Mesenchymal stem cell (in vitro differentiated cells and primary cell): ENCODE results near the gene CUBN.
A peak's percentile ranks its signal among the peaks of the same experiment; 100 is the strongest.

Experiments
- DNase-seq: peaks from one replicate; pipeline ENCODE4 v3.0.0-alpha.2; 2013
- H2AFZ ChIP-seq: one replicate; pipeline ENCODE4 v1.6.1; 2013; ENCODE audit warnings: low read depth, mild to moderate bottlenecking, control low read depth, inconsistent platforms, low read length, moderate library complexity
- H2AK5ac ChIP-seq: 2 replicates; pipeline ENCODE4 v1.6.1; 2013; ENCODE audit warnings: low read length, moderate library complexity, mild to moderate bottlenecking, inconsistent platforms; ENCODE audit not compliant: severe bottlenecking
- H2BK120ac ChIP-seq: one replicate; pipeline ENCODE4 v1.6.1; 2013; ENCODE audit warnings: low read depth, mild to moderate bottlenecking, inconsistent platforms, low read length, moderate library complexity
- H2BK12ac ChIP-seq, 2 experiments: one replicate each; pipeline ENCODE4 v1.6.1; 2013; ENCODE audit warnings: inconsistent platforms in 2 of 2, low read length in 2 of 2, mild to moderate bottlenecking in 2 of 2, moderate library complexity in 2 of 2, control low read depth in 1 of 2
- H2BK15ac ChIP-seq: one replicate; pipeline ENCODE4 v1.6.1; 2013; ENCODE audit warnings: mild to moderate bottlenecking, low read depth, inconsistent platforms; ENCODE audit not compliant: poor library complexity, severe bottlenecking
- H2BK5ac ChIP-seq: 2 replicates; pipeline ENCODE4 v1.6.1; 2013; ENCODE audit warnings: low read depth, mild to moderate bottlenecking, low read length, control low read depth, inconsistent platforms; ENCODE audit not compliant: poor library complexity, severe bottlenecking
- H3K14ac ChIP-seq, 2 experiments: one replicate each; pipeline ENCODE4 v1.6.1; 2013; ENCODE audit warnings: inconsistent platforms in 2 of 2, low read length in 2 of 2, control low read depth in 1 of 2, mild to moderate bottlenecking in 1 of 2, moderate library complexity in 1 of 2
- H3K18ac ChIP-seq, 2 experiments: one replicate each; pipeline ENCODE4 v1.6.1; 2013; ENCODE audit warnings: inconsistent platforms in 2 of 2, low read length in 2 of 2, control low read depth in 1 of 2, low read depth in 1 of 2, mild to moderate bottlenecking in 1 of 2
- H3K23ac ChIP-seq, 2 experiments: one replicate each; pipeline ENCODE4 v1.6.1; 2013; ENCODE audit warnings: inconsistent platforms in 2 of 2, low read length in 2 of 2, mild to moderate bottlenecking in 2 of 2, moderate library complexity in 2 of 2, control low read depth in 1 of 2
- H3K27ac ChIP-seq: 2 replicates; pipeline ENCODE4 v1.5.1; 2013; ENCODE audit warnings: mild to moderate bottlenecking, moderate library complexity, low read length, control low read depth, inconsistent platforms; ENCODE audit not compliant: poor library complexity, severe bottlenecking
- H3K27me3 ChIP-seq, 2 experiments: 2 replicates each; pipeline versions ENCODE4 v1.6.1 to v1.7.0; 2013; ENCODE audit warnings: low read length in 2 of 2, mild to moderate bottlenecking in 2 of 2, moderate library complexity in 2 of 2, control low read depth in 1 of 2, inconsistent platforms in 1 of 2; ENCODE audit not compliant: control insufficient read depth in 1 of 2, insufficient read depth in 1 of 2
- H3K36me3 ChIP-seq, 2 experiments: 2 replicates each; pipeline versions ENCODE4 v1.6.1 to v1.7.0; 2013; ENCODE audit warnings: low read length in 2 of 2, control low read depth in 1 of 2, inconsistent platforms in 1 of 2, low read depth in 1 of 2, mild to moderate bottlenecking in 1 of 2; ENCODE audit not compliant: insufficient read depth in 2 of 2, control insufficient read depth in 1 of 2
- H3K4ac ChIP-seq, 2 experiments: one replicate each; pipeline ENCODE4 v1.6.1; 2013; ENCODE audit warnings: inconsistent platforms in 2 of 2, low read length in 2 of 2, mild to moderate bottlenecking in 2 of 2, moderate library complexity in 2 of 2, control low read depth in 1 of 2, low read depth in 1 of 2
- H3K4me1 ChIP-seq: 2 replicates; pipeline ENCODE4 v1.6.1; 2013; ENCODE audit warnings: low read depth, low read length, control low read depth; ENCODE audit not compliant: control insufficient read depth, insufficient read depth
- H3K4me2 ChIP-seq: 2 replicates; pipeline ENCODE4 v1.6.1; 2013; ENCODE audit warnings: low read length, mild to moderate bottlenecking, inconsistent platforms; ENCODE audit not compliant: poor library complexity, severe bottlenecking
- H3K4me3 ChIP-seq, 2 experiments: 2 replicates each; pipeline versions ENCODE4 v1.5.1 to v1.7.0; 2013; ENCODE audit warnings: low read length in 2 of 2, mild to moderate bottlenecking in 2 of 2, control low read depth in 1 of 2, low read depth in 1 of 2; ENCODE audit not compliant: insufficient read depth in 1 of 2
- H3K79me1 ChIP-seq: replicated peaks from 2 replicates; pipeline ENCODE4 v1.6.1; 2013; ENCODE audit warnings: mild to moderate bottlenecking, control low read depth, low read length, inconsistent platforms; ENCODE audit not compliant: poor library complexity, severe bottlenecking
- H3K9ac ChIP-seq: 2 replicates; pipeline ENCODE4 v1.7.0; 2013; ENCODE audit warnings: mild to moderate bottlenecking, low read length, moderate library complexity
- H3K9me3 ChIP-seq: 2 replicates; pipeline ENCODE4 v1.7.0; 2013; ENCODE audit warnings: mild to moderate bottlenecking, low read length; ENCODE audit not compliant: control insufficient read depth
- H4K8ac ChIP-seq: one replicate; pipeline ENCODE4 v1.6.1; 2013; ENCODE audit warnings: inconsistent platforms, mild to moderate bottlenecking, low read length, moderate library complexity
- H4K91ac ChIP-seq: one replicate; pipeline ENCODE4 v1.6.1; 2013; ENCODE audit warnings: mild to moderate bottlenecking, low read length, inconsistent platforms
- WGBS: methylation state at CpG from one replicate; pipeline ENCODE4 v1.1.7; 2013; ENCODE audit warnings: mixed read lengths; 5-methylcytosine and 5-hydroxymethylcytosine counted together

The CUBN gene

DNA sequence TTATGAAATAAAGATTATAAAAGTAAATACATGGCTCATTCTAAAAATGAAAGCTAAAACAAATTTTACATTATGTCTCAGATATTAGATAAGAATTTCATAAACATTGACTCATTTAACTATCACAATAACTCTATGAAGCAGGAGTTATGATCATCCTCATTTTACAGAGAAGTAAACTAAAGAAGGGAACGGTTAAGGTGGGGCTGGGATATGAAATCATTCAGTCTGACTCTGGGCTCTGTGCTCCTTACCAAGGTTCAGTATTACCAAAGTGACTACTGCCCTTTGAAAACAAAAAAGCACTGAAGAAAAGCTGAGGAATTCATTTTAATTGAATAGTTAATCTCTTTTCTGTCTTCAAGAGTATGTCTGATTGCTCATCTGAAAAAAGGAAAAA lies 22.1 kb upstream of the CUBN start:
- no peak overlapping the region for H2BK12ac ChIP-seq
- H3K27ac ChIP-seq = peak overlapping the region; percentile 54
- H3K36me3 ChIP-seq = peaks cover 0 to 10% of the 10 kb centered on the region in 2 experiments
- WGBS = 100% methylated on average over 1 of the region's 1 CpG
- no peak overlapping the region for H2BK120ac ChIP-seq
- DNase-seq = no peak
- H2AFZ ChIP-seq = no peak overlapping the region
- H2BK5ac ChIP-seq = no peak overlapping the region
- no peak overlapping the region for H2AK5ac ChIP-seq
- H3K18ac ChIP-seq = no peak overlapping the region
- H4K8ac ChIP-seq = no peak overlapping the region
- no peaks in the 10 kb centered on the region for H3K9me3 ChIP-seq
- H3K4me3 ChIP-seq = no peak overlapping the region
- H4K91ac ChIP-seq = no peak overlapping the region
- no peak overlapping the region for H3K4ac ChIP-seq
- H3K4me1 ChIP-seq = peaks cover 7% of the 10 kb centered on the region
- no peak overlapping the region for H3K14ac ChIP-seq
- H3K9ac ChIP-seq = peak overlapping the region; percentile 69
- H3K27me3 ChIP-seq = no peaks in the 10 kb centered on the region
- H3K79me1 ChIP-seq = no peaks in the 10 kb centered on the region
- H3K4me2 ChIP-seq = no peak overlapping the region
- H3K23ac ChIP-seq = no peak overlapping the region
- no peak overlapping the region for H2BK15ac ChIP-seq

DNA sequence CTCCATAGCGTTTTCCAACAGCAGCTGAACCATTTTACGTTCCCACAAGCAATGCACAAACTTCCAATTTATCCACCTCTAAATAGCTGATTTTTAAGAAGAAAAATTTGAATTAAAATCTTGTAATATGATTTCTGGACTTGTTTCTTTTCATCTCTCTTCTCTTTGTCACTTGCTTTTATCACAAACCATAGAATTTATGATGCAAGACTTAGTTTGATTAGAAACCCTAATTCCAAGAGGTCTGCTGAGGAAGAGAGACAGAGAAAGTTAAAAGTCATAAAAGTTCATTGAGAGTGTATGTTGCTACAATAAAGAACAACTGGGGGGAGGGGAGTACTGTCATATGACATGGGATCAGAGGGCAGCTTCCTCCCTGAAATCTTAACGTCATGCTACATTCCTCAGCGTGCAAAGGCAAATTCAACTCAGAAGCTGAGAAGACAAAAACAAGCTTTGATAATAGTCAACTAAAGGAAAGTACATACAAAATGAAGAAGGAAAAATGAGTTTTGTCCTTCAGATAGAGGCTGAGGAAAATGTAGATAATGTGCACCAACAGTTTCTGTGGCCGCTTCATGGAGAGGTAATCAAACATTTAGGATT lies 18.4 kb upstream of the CUBN start:
- Histone ChIP-seq H2BK120ac (no peak overlapping the region), H3K27me3 (no peaks in the 10 kb centered on the region), H4K8ac (no peak overlapping the region)

DNA sequence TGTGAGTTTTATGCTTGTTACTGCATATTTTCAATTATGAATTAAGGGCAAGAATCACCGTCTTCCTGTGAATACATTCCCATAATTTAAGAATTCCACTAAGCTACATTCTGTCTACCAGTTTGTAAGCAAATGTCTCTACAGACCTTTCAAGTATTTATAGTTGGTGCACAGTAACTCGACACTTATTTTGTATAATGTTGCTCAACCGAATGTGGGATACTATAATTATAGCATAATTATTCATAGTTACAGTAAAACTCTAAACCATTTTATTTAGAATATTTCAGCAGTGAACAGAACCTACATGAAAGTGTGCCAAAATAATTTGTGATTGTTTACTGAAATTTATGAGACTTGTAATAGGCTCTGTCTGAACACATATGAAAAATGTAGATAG lies 17.3 kb upstream of the CUBN start:
- H4K8ac ChIP-seq = no peak overlapping the region
- no peak overlapping the region for H3K14ac ChIP-seq
- no peak overlapping the region for H2AFZ ChIP-seq
- H3K79me1 ChIP-seq = no peaks in the 10 kb centered on the region
- H3K9ac ChIP-seq = no peak overlapping the region
- H3K4me2 ChIP-seq = no peak overlapping the region
- no peak overlapping the region for H2AK5ac ChIP-seq
- no peak overlapping the region for H2BK12ac ChIP-seq
- peaks cover 0 to 5% of the 10 kb centered on the region in 2 experiments for H3K36me3 ChIP-seq
- 100% methylated on average over 1 of the region's 3 CpGs for WGBS
- no peaks in the 10 kb centered on the region for H3K9me3 ChIP-seq
- H3K23ac ChIP-seq = no peak overlapping the region
- H3K27ac ChIP-seq = no peak overlapping the region
- H3K27me3 ChIP-seq = no peaks in the 10 kb centered on the region
- no peak overlapping the region for H2BK5ac ChIP-seq
- no peak for DNase-seq
- H3K4me3 ChIP-seq = no peak overlapping the region
- no peaks in the 10 kb centered on the region for H3K4me1 ChIP-seq
- H2BK120ac ChIP-seq = no peak overlapping the region
- H3K18ac ChIP-seq = no peak overlapping the region
- H4K91ac ChIP-seq = no peak overlapping the region
- no peak overlapping the region for H3K4ac ChIP-seq
- no peak overlapping the region for H2BK15ac ChIP-seq

More for the DNA sequence above, 18.4 kb upstream of the CUBN start:
- no peak overlapping the region for H2BK12ac ChIP-seq
- H3K9ac ChIP-seq = no peak overlapping the region
- no peak overlapping the region for H3K4me2 ChIP-seq
- H2BK15ac ChIP-seq = no peak overlapping the region
- H3K4me1 ChIP-seq = peaks cover 3% of the 10 kb centered on the region
- no peak overlapping the region for H3K27ac ChIP-seq
- no peak overlapping the region for H2BK5ac ChIP-seq
- H3K9me3 ChIP-seq = no peaks in the 10 kb centered on the region
- H3K4ac ChIP-seq = no peak overlapping the region
- peak; percentile 69 for DNase-seq
- H3K79me1 ChIP-seq = no peaks in the 10 kb centered on the region
- H3K18ac ChIP-seq = no peak overlapping the region
- H3K4me3 ChIP-seq = no peak overlapping the region
- no peak overlapping the region for H2AFZ ChIP-seq
- H3K23ac ChIP-seq = no peak overlapping the region
- no peak overlapping the region for H4K91ac ChIP-seq
- no peak overlapping the region for H3K14ac ChIP-seq
- H2AK5ac ChIP-seq = no peak overlapping the region
- H3K36me3 ChIP-seq = peaks cover 0 to 5% of the 10 kb centered on the region in 2 experiments
- no CpG with 5 or more reads among the region's 5 CpGs for WGBS

DNA sequence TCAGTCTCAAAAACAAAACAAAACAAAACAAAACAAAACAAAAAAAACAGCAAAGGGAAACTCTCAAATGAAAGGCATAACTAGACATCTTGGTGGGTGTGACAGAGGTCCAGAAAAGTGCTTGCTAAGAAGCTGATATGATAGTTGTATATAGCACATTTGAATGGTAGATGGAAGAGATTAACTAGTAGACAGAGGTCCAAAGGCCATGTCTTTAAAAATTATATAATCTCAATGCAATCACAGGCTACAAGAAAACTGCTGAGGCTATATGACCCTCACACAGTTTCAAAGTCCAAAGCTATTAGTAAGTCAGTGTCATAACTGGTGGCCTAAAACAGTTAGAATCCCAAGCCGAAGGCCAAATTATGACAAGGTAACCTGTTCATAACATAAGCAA lies 15.6 kb upstream of the CUBN start:
- Histone ChIP-seq H3K4ac (no peak overlapping the region), H4K8ac (no peak overlapping the region), H2AK5ac (no peak overlapping the region), H2BK120ac (no peak overlapping the region), H3K36me3 (peaks cover 0 to 5% of the 10 kb centered on the region in 2 experiments), H3K4me2 (no peak overlapping the region), H2BK5ac (no peak overlapping the region), H3K27ac (no peak overlapping the region), H3K18ac (no peak overlapping the region), H2AFZ (no peak overlapping the region), H3K4me1 (no peaks in the 10 kb centered on the region), H2BK15ac (no peak overlapping the region), H3K9ac (no peak overlapping the region), H3K14ac (no peak overlapping the region), H3K4me3 (no peak overlapping the region), H3K27me3 (no peaks in the 10 kb centered on the region), H3K23ac (no peak overlapping the region), H4K91ac (no peak overlapping the region), H3K9me3 (no peaks in the 10 kb centered on the region), H3K79me1 (no peaks in the 10 kb centered on the region), H2BK12ac (no peak overlapping the region)
- WGBS = 100% methylated on average over 1 of the region's 1 CpG
- no peak for DNase-seq
